H1 (cell line): ENCODE measurements around the gene TMEM223. TPM values are rescaled to one million over a fixed set of nuclear protein-coding genes. Genes with fewer than 3 reads are reported as not detected.
A peak's percentile ranks its signal among the peaks of the same experiment; 100 is the strongest.

Experiments
- BCL11A ChIP-seq, 2 experiments: IDR thresholded peaks; one replicate each; pipeline ENCODE4 v1.6.1; 2011; ENCODE audit warnings: low read depth in 2 of 2, low read length in 2 of 2, mild to moderate bottlenecking in 2 of 2
- CBX8 ChIP-seq: fragments of 300-800, 300-1000 bp; sonication (generic); IDR thresholded peaks from 2 replicates; pipeline ENCODE4 v1.7.1; 2016; ENCODE audit warnings: low read depth, low read length, borderline replicate concordance
- CREB1 ChIP-seq: IDR thresholded peaks from 2 replicates; pipeline ENCODE4 v1.6.1; 2012; ENCODE audit warnings: inconsistent platforms
- CTBP2 ChIP-seq: IDR thresholded peaks from 2 replicates; pipeline ENCODE4 v1.7.0; 2011; ENCODE audit warnings: borderline replicate concordance, mild to moderate bottlenecking, moderate library complexity, mixed read lengths, low read length; ENCODE audit not compliant: insufficient read depth, insufficient read length
- EP300 ChIP-seq, 2 experiments: IDR thresholded peaks; 1 replicate in 1 of 2; 2 replicates in 1 of 2; pipeline ENCODE4 v1.6.1; 2011 to 2012; ENCODE audit warnings: low read depth in 2 of 2, low read length in 2 of 2, mild to moderate bottlenecking in 2 of 2, borderline replicate concordance in 1 of 2, inconsistent platforms in 1 of 2, moderate library complexity in 1 of 2
- EZH2 ChIP-seq: fragments of 200-600 bp; sonication (generic); IDR thresholded peaks from 2 replicates; pipeline ENCODE4 v1.7.1; 2012; ENCODE audit warnings: low read depth, mild to moderate bottlenecking, moderate library complexity, low read length, inconsistent platforms; ENCODE audit not compliant: severe bottlenecking
- HDAC2 ChIP-seq, 2 experiments: fragments of 300-600 bp in 1 of 2; sonication (generic) in 1 of 2; IDR thresholded peaks; 2 replicates each; pipeline ENCODE4 v1.6.1; 2011 to 2012; ENCODE audit warnings: low read depth in 2 of 2, low read length in 2 of 2, mild to moderate bottlenecking in 2 of 2, moderate library complexity in 2 of 2, borderline replicate concordance in 1 of 2, inconsistent platforms in 1 of 2
- KDM1A ChIP-seq: fragments of 200-600, 300-600 bp; sonication (generic); IDR thresholded peaks from 2 replicates; pipeline ENCODE4 v1.7.1; 2016; ENCODE audit warnings: mild to moderate bottlenecking, low read length, borderline replicate concordance
- KDM5A ChIP-seq: fragments of 200-600 bp; IDR thresholded peaks from 2 replicates; pipeline ENCODE4 v1.7.1; 2012; ENCODE audit warnings: mild to moderate bottlenecking, low read length, inconsistent platforms, mixed read lengths
- MAFK ChIP-seq: IDR thresholded peaks from 2 replicates; pipeline ENCODE4 v1.6.1; 2012; ENCODE audit warnings: low read depth, mild to moderate bottlenecking, improper control_type of control experiment, low read length
- PHF8 ChIP-seq: fragments of 200-600 bp; sonication (generic); conservative IDR thresholded peaks from 2 replicates; pipeline ENCODE4 v1.7.1; 2012; ENCODE audit warnings: low read depth, mild to moderate bottlenecking, inconsistent platforms, low read length, moderate library complexity
- POLR2A ChIP-seq, 2 experiments: IDR thresholded peaks; 1 replicate in 1 of 2; 2 replicates in 1 of 2; pipeline ENCODE4 v1.6.1; 2011; ENCODE audit warnings: low read depth in 2 of 2, low read length in 2 of 2, mild to moderate bottlenecking in 2 of 2; ENCODE audit errors: control extremely low read depth in 1 of 2
- POLR2AphosphoS5 ChIP-seq: IDR thresholded peaks from 2 replicates; pipeline ENCODE4 v1.6.1; 2011; ENCODE audit warnings: low read depth, low read length
- RBBP5 ChIP-seq: IDR thresholded peaks from 2 replicates; pipeline ENCODE4 v1.7.1; 2012; ENCODE audit warnings: low read depth, mild to moderate bottlenecking, inconsistent platforms, low read length, moderate library complexity, borderline replicate concordance
- RFX5 ChIP-seq: IDR thresholded peaks from 2 replicates; pipeline ENCODE4 v1.6.1; 2011; ENCODE audit warnings: low read depth, low read length, improper control_type of control experiment, borderline replicate concordance
- RXRA ChIP-seq: IDR thresholded peaks from 2 replicates; pipeline ENCODE4 v1.6.1; 2011; ENCODE audit warnings: low read depth, mild to moderate bottlenecking, low read length, moderate library complexity; ENCODE audit not compliant: insufficient read depth
- SAP30 ChIP-seq: fragments of 300-600 bp; sonication (generic); IDR thresholded peaks from 2 replicates; pipeline ENCODE4 v1.7.1; 2012; ENCODE audit warnings: low read length, moderate library complexity, mild to moderate bottlenecking, inconsistent platforms; ENCODE audit not compliant: insufficient read depth, insufficient replicate concordance
- SIX5 ChIP-seq: IDR thresholded peaks from 2 replicates; pipeline ENCODE4 v1.6.1; 2011; ENCODE audit warnings: mild to moderate bottlenecking, low read depth, low read length
- SRF ChIP-seq: IDR thresholded peaks from 2 replicates; pipeline ENCODE4 v1.6.1; 2011; ENCODE audit warnings: mild to moderate bottlenecking, low read depth, low read length, moderate library complexity
- TBP ChIP-seq: IDR thresholded peaks from 2 replicates; pipeline ENCODE4 v1.6.1; 2011; ENCODE audit warnings: low read depth, low read length, improper control_type of control experiment
- polyA plus RNA-seq, 7 experiments: library from polyadenylated mRNA; depleted of rRNA in 3 of 7; stranded (reverse) in 5 of 7; unstranded in 2 of 7; fragments of >200 nt in 5 of 7; fragments of 200-250 nt in 2 of 7; gene quantifications; 1 replicate in 5 of 7; 2 replicates in 1 of 7; 4 replicates in 1 of 7; pipeline versions ENCODE4 v1.2.1 to v1.2.3, GENCODE V29; 2011 to 2013; ENCODE audit warnings: missing spikeins in 2 of 7, mixed read lengths in 2 of 7
- total RNA-seq: library from RNA; stranded (reverse); fragmentation: NEBNext Ultra II Directional; extraction: Animal tissue kit (Norgen Biotek cat#: 25700); gene quantifications from 2 replicates; pipeline ENCODE4 v1.2.1, GENCODE V29; 2021
- TF ChIP-seq, protein P1 (sequence below): IDR thresholded peaks from 2 replicates; pipeline ENCODE4 v1.6.1; 2012; ENCODE audit warnings: low read length, inconsistent platforms

TMEM223 gene
- total and polyA plus RNA-seq, 2 of the 8 experiments (the other 6 are each of a cell fraction or from before 2014, with no cell fraction given), result 22.9 to 64.1 TPM

DNA sequence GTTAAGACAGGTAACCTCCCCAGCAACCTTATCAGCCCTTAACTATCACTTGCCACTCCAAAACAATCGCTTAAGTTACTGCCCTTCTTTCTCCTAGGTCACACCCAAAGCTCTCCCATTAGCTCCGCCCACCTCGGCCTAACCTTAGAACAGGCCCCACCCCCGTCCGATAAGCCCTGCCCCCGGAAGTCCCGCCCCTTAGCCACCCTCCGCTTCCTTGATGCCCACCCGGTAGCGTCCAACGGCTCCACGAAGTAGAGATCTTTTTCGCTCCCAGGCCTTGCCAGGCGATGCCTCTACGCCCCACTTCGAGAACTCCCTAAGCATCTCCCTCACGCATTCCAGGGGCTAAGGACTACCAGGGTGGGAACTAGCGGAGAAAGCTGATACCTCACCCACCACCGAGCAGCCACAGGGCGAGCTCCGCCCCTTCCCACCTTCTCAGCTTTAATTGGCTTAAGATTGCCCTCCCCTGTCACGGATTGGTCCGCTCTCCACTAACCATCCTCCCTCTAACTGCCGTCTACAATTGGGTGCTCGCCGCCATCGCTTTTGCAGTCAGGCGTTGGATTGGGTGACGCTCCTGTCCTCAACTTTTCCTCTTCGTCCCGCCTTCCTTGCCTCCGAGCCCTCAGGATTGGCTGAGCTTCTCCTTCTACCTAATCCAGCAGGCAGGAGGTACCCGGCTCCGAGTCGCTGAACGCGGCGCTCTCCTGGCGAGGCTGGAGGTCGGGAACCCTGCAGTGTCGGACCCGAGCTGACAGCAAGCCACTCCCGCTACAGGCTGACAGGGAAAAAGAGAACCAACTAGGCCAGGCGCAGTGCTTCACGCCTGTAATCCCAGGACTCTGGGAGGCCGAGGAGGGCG, 37.8 kb downstream of the TMEM223 start, which contains the start of gene ZBTB3 (continued):
- no peak for TF ChIP-seq SAP30
- no peak for TF ChIP-seq MAFK
- peak; percentile 37 to 79 for TF ChIP-seq POLR2A (IDR thresholded peaks at IDR 0.05; ENCODE audit: control extremely low read depth in 1 of 2, low read depth in 2 of 2, low read length in 2 of 2)
- no peak for TF ChIP-seq BCL11A (IDR thresholded peaks at IDR 0.05; ENCODE audit: low read depth in 2 of 2, low read length in 2 of 2)
- TF ChIP-seq CREB1, result peak; percentile 8
- no peak for TF ChIP-seq KDM1A
- peak; percentile 79 for TF ChIP-seq POLR2AphosphoS5
- TF ChIP-seq RBBP5, result no peak
- TF ChIP-seq, protein P1, sequence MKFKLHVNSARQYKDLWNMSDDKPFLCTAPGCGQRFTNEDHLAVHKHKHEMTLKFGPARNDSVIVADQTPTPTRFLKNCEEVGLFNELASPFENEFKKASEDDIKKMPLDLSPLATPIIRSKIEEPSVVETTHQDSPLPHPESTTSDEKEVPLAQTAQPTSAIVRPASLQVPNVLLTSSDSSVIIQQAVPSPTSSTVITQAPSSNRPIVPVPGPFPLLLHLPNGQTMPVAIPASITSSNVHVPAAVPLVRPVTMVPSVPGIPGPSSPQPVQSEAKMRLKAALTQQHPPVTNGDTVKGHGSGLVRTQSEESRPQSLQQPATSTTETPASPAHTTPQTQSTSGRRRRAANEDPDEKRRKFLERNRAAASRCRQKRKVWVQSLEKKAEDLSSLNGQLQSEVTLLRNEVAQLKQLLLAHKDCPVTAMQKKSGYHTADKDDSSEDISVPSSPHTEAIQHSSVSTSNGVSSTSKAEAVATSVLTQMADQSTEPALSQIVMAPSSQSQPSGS, result no peak
- TF ChIP-seq SRF, result no peak
- TF ChIP-seq PHF8, result peak; percentile 91
- peak; percentile 65; the same call in 1 of the 2 replicates for TF ChIP-seq TBP
- no peak for TF ChIP-seq RFX5
- no peak for TF ChIP-seq SIX5
- no peak for TF ChIP-seq EZH2
- TF ChIP-seq EP300 (IDR thresholded peaks at IDR 0.05; ENCODE audit: borderline replicate concordance in 1 of 2, low read depth in 2 of 2, low read length in 2 of 2), result no peak
- TF ChIP-seq HDAC2 (IDR thresholded peaks at IDR 0.05; ENCODE audit: borderline replicate concordance in 1 of 2, low read depth in 2 of 2, low read length in 2 of 2), result no peak
- TF ChIP-seq RXRA, result no peak
- TF ChIP-seq KDM5A, result peak; percentile 41; the same call in 1 of the 2 replicates
- no peak for TF ChIP-seq CBX8
- peak; percentile 48 for TF ChIP-seq CTBP2
